Cardiac atrium fibroblast (primary cell): ENCODE measurements around the gene HTD2. TPM values are rescaled to one million over a fixed set of nuclear protein-coding genes. Genes with fewer than 3 reads are reported as not detected.

Experiments
- total RNA-seq: library from RNA; depleted of rRNA; stranded (reverse); fragments of >200 nt; gene quantifications from 2 replicates; pipeline ENCODE4 v1.2.3, GENCODE V29; 2015

Gene HTD2
- 4.0 and 9.4 TPM in 2 replicates for total RNA-seq

GRCh38 chr3:58305882-58306711 is at the start of gene HTD2, which contains the start of gene RPP14:
HTD2 (plus strand) TSS chr3:58306520; CDS start chr3:58317614, 11,094 bp downstream.
RPP14 (plus strand) TSS chr3:58306245; CDS start chr3:58310330, 4,085 bp downstream.

GRCh38 chr3:58332575-58333188 is 26.4 kb downstream of the HTD2 start, which contains the start of gene PXK:
PXK (plus strand) TSS chr3:58332892; CDS start chr3:58332989, 97 bp downstream.

Other genes starting within 250 kb of the HTD2 start
- 0.97 and 2.2 TPM in 2 replicates for gene DNASE1L3, start 95.5 kb upstream of the HTD2 start, total RNA-seq
- gene ABHD6, start 68.7 kb upstream of the HTD2 start, total RNA-seq: 5.5 and 6.1 TPM in 2 replicates
- 10.7 and 17.5 TPM in 2 replicates for gene RPP14, start 275 bp upstream of the HTD2 start, total RNA-seq
- gene PXK, start 26.4 kb downstream of the HTD2 start, total RNA-seq: 21.9 and 25.6 TPM in 2 replicates
- gene PDHB, start 127.3 kb downstream of the HTD2 start, total RNA-seq: 105 and 116 TPM in 2 replicates
- gene KCTD6, start 185.6 kb downstream of the HTD2 start, total RNA-seq: 7.4 and 14.7 TPM in 2 replicates
- 9.9 and 12.0 TPM in 2 replicates for gene ACOX2, start 230.7 kb downstream of the HTD2 start, total RNA-seq